Tibial artery (tissue), 4 donors: ENCODE data around the gene ITPRIP.

ENCODE experiments used
- DNase-seq, 2 donors: peaks; one replicate each; pipeline ENCODE4 v3.0.0-alpha.2; 2019
- H3K27ac ChIP-seq, 2 donors: fragments of 200-600 bp; sonication (generic) in 1 of 2; 1 replicate in 1 of 2; 2 replicates in 1 of 2; pipeline ENCODE4 v1.5.1; 2018 to 2019; ENCODE audit warnings: mild to moderate bottlenecking in 1 of 2
- H3K27me3 ChIP-seq, 2 donors: fragments of 200-600 bp; sonication (generic) in 1 of 2; one replicate each; pipeline versions ENCODE4 v1.5.1 to v1.6.0; 2016 to 2019
- H3K36me3 ChIP-seq, 3 donors: fragments of 200-600 bp; sonication (generic) in 2 of 3; one replicate each; pipeline ENCODE4 v1.5.1; 2016 to 2019; ENCODE audit warnings: mild to moderate bottlenecking in 2 of 3
- H3K4me1 ChIP-seq, 4 donors: fragments of 200-600 bp; sonication (generic) in 2 of 4; 1 replicate in 3 of 4; 2 replicates in 1 of 4; pipeline ENCODE4 v1.5.1; 2016 to 2019
- H3K4me3 ChIP-seq, 2 donors: fragments of 200-600 bp; sonication (generic) in 1 of 2; 1 replicate in 1 of 2; 2 replicates in 1 of 2; pipeline ENCODE4 v1.5.1; 2018 to 2019; ENCODE audit warnings: mild to moderate bottlenecking in 2 of 2
- H3K9me3 ChIP-seq, 3 donors: fragments of 200-600 bp; sonication (generic) in 1 of 3; one replicate each; pipeline ENCODE4 v1.5.1; 2016 to 2019
- CTCF ChIP-seq, 2 experiments: fragments of 200-600 bp in 1 of 2; fragments of 450-650 bp in 1 of 2; IDR thresholded peaks; one replicate each; pipeline ENCODE4 v1.5.1; 2017 to 2019; ENCODE audit warnings: antibody characterized with exemption in 2 of 2, mild to moderate bottlenecking in 1 of 2, moderate library complexity in 1 of 2
- intact Hi-C: fragments of 100-400 bp; cut with DNase I; formaldehyde crosslinking; loops from one replicate; pipeline ENCODE4 v1.15.0; 2023; ENCODE audit warnings: low total_unique reads

The ITPRIP gene

GRCh38 chr10:104299031-104299904, 39.0 kb downstream of the ITPRIP start:
- H3K27ac ChIP-seq, result peak overlapping the region; percentile 75 to 95
- H3K36me3 ChIP-seq, result no peaks in the 10 kb centered on the region
- no peaks in the 10 kb centered on the region for H3K9me3 ChIP-seq
- peaks cover 0 to 53% (median 20%) of the 10 kb centered on the region in 4 donors for H3K4me1 ChIP-seq
- peak overlapping the region in 1 of 2 donors; percentile 14 for H3K4me3 ChIP-seq
- intact Hi-C loops, result no loop called here
- no peak for DNase-seq
- no peaks in the 10 kb centered on the region for H3K27me3 ChIP-seq
- no peak for TF ChIP-seq CTCF (IDR thresholded peaks at IDR 0.05)

GRCh38 chr10:104297697-104298660, 40.3 kb downstream of the ITPRIP start:
- no peak overlapping the region for H3K4me3 ChIP-seq
- H3K9me3 ChIP-seq, result no peaks in the 10 kb centered on the region
- H3K36me3 ChIP-seq, result no peaks in the 10 kb centered on the region
- H3K27me3 ChIP-seq, result no peaks in the 10 kb centered on the region
- TF ChIP-seq CTCF (IDR thresholded peaks at IDR 0.05), result no peak
- DNase-seq, result no peak
- peak overlapping the region; percentile 75 to 95 for H3K27ac ChIP-seq
- intact Hi-C loops, result no loop called here
- H3K4me1 ChIP-seq, result peaks cover 0 to 62% (median 20%) of the 10 kb centered on the region in 4 donors

GRCh38 chr10:104296687-104297436, 41.4 kb downstream of the ITPRIP start:
- H3K27me3 ChIP-seq, result no peaks in the 10 kb centered on the region
- peaks cover 0 to 63% (median 21%) of the 10 kb centered on the region in 4 donors for H3K4me1 ChIP-seq
- H3K4me3 ChIP-seq, result no peak overlapping the region
- no peaks in the 10 kb centered on the region for H3K36me3 ChIP-seq
- DNase-seq, result no peak
- H3K27ac ChIP-seq, result peak overlapping the region in 1 of 2 donors; percentile 75
- intact Hi-C loops, result no loop called here
- H3K9me3 ChIP-seq, result no peaks in the 10 kb centered on the region
- no peak for TF ChIP-seq CTCF (IDR thresholded peaks at IDR 0.05)

- no peak for DNase-seq
- no peaks in the 10 kb centered on the region for H3K27me3 ChIP-seq
- no peak for TF ChIP-seq CTCF (IDR thresholded peaks at IDR 0.05)
- intact Hi-C loops, result no loop called here
- no peak overlapping the region for H3K27ac ChIP-seq
- no peak overlapping the region for H3K4me3 ChIP-seq
- peaks cover 0 to 45% (median 8%) of the 10 kb centered on the region in 4 donors for H3K4me1 ChIP-seq
- H3K36me3 ChIP-seq, result no peaks in the 10 kb centered on the region
- H3K9me3 ChIP-seq, result no peaks in the 10 kb centered on the region
Observed at GRCh38 chr10:104293781-104294321, 44.4 kb downstream of the ITPRIP start.

GRCh38 chr10:104293011-104293410, 45.3 kb downstream of the ITPRIP start:
- H3K27me3 ChIP-seq, result no peaks in the 10 kb centered on the region
- intact Hi-C loops, result no loop called here
- H3K4me1 ChIP-seq, result peaks cover 0 to 37% (median 7%) of the 10 kb centered on the region in 4 donors
- TF ChIP-seq CTCF (IDR thresholded peaks at IDR 0.05), result no peak
- H3K36me3 ChIP-seq, result no peaks in the 10 kb centered on the region
- no peak for DNase-seq
- no peaks in the 10 kb centered on the region for H3K9me3 ChIP-seq
- no peak overlapping the region for H3K27ac ChIP-seq
- H3K4me3 ChIP-seq, result no peak overlapping the region
